Keratinocyte (primary cell): Measurements from ENCODE around the gene WBP1L. TPM values are rescaled to one million over a fixed set of nuclear protein-coding genes. Genes with fewer than 3 reads are reported as not detected.

Experiments
- DNase-seq: peaks from one replicate; pipeline ENCODE4 v3.0.0-alpha.2; 2011; ENCODE audit warnings: low read depth, missing footprints, low spot score
- FAIRE-seq: peaks from 2 replicates; lab custom pipeline; 2011; peaks lifted over from hg19 to GRCh38; lab: Jason Lieb, UNC
- H2AFZ ChIP-seq: 2 replicates; pipeline ENCODE4 v1.6.0; 2012; ENCODE audit warnings: low read length, control low read depth, inconsistent platforms; ENCODE audit not compliant: control insufficient read depth
- H3K27ac ChIP-seq: 2 replicates; pipeline ENCODE4 v1.5.1; 2011; ENCODE audit warnings: low read length; ENCODE audit not compliant: control insufficient read depth, insufficient read depth
- H3K27me3 ChIP-seq: 3 replicates; pipeline ENCODE4 v1.6.0; 2011; ENCODE audit warnings: low read length; ENCODE audit not compliant: control insufficient read depth, insufficient read depth; ENCODE audit errors: extremely low read depth
- H3K36me3 ChIP-seq, 2 experiments: 2 replicates in 1 of 2; 3 replicates in 1 of 2; pipeline ENCODE4 v1.5.1; 2011; ENCODE audit warnings: low read length in 2 of 2, mild to moderate bottlenecking in 1 of 2; ENCODE audit not compliant: control insufficient read depth in 2 of 2, insufficient read depth in 2 of 2; ENCODE audit errors: extremely low read depth in 1 of 2
- H3K4me1 ChIP-seq: 3 replicates; pipeline ENCODE4 v1.5.1; 2011; ENCODE audit warnings: low read length; ENCODE audit not compliant: control insufficient read depth, insufficient read depth; ENCODE audit errors: extremely low read depth
- H3K4me2 ChIP-seq: 3 replicates; pipeline ENCODE4 v1.6.0; 2011; ENCODE audit warnings: low read depth, low read length; ENCODE audit not compliant: control insufficient read depth, insufficient read depth; ENCODE audit errors: extremely low read depth
- H3K4me3 ChIP-seq, 3 experiments: fragments of 200-600 bp in 1 of 3; sonication (generic) in 1 of 3; 2 replicates in 2 of 3; 3 replicates in 1 of 3; pipeline ENCODE4 v1.5.1; 2011 to 2016; ENCODE audit warnings: low read length in 3 of 3, mild to moderate bottlenecking in 3 of 3, control low read depth in 2 of 3, inconsistent platforms in 1 of 3, low read depth in 1 of 3, mixed read lengths in 1 of 3, mixed run types in 1 of 3, moderate library complexity in 1 of 3; ENCODE audit not compliant: control insufficient read depth in 2 of 3, insufficient read depth in 2 of 3; ENCODE audit errors: extremely low read depth in 1 of 3
- H3K79me2 ChIP-seq: 2 replicates; pipeline ENCODE4 v1.6.0; 2012; ENCODE audit warnings: low read length; ENCODE audit not compliant: control insufficient read depth, insufficient read depth
- H3K9ac ChIP-seq: 3 replicates; pipeline ENCODE4 v1.6.0; 2011; ENCODE audit warnings: low read length; ENCODE audit not compliant: control insufficient read depth, insufficient read depth; ENCODE audit errors: extremely low read depth
- H3K9me1 ChIP-seq: 3 replicates; pipeline ENCODE4 v1.6.0; 2011; ENCODE audit warnings: low read length; ENCODE audit not compliant: control insufficient read depth, insufficient read depth; ENCODE audit errors: extremely low read depth
- H3K9me3 ChIP-seq: 2 replicates; pipeline ENCODE4 v1.5.1; 2012; ENCODE audit warnings: low read depth, low read length; ENCODE audit not compliant: control insufficient read depth
- H4K20me1 ChIP-seq: 3 replicates; pipeline ENCODE4 v1.6.0; 2011; ENCODE audit warnings: low read length; ENCODE audit not compliant: control insufficient read depth, insufficient read depth; ENCODE audit errors: extremely low read depth
- EZH2 ChIP-seq: IDR thresholded peaks from one replicate; pipeline ENCODE4 v1.6.1; 2012; ENCODE audit warnings: inconsistent platforms, mild to moderate bottlenecking, low read length, moderate library complexity
- dilution Hi-C: fragments of 300-500 bp; cut with MboI; formaldehyde crosslinking; loops from one replicate; pipeline ENCODE4 v1.7.0; 2020; ENCODE audit warnings: low sequenced_read_pairs; ENCODE audit not compliant: extremely low pct_ligation_motif_present
- polyA plus RNA-seq, 5 experiments: library from polyadenylated mRNA; depleted of rRNA in 3 of 5; stranded (reverse) in 3 of 5; stranded (forward) in 1 of 5; unstranded in 1 of 5; fragments of >200 nt; gene quantifications; 1 replicate in 1 of 5; 2 replicates in 3 of 5; 3 replicates in 1 of 5; pipeline versions ENCODE4 v1.2.1 to v1.2.3, GENCODE V29; 2011 to 2012; ENCODE audit warnings: missing spikeins in 2 of 5, low read depth in 1 of 5, low replicate concordance in 1 of 5
- TF ChIP-seq, protein P1 (sequence below), 3 experiments: IDR thresholded peaks in 1 of 3; conservative IDR thresholded peaks in 1 of 3; optimal IDR thresholded peaks in 1 of 3; 2 replicates in 2 of 3; 3 replicates in 1 of 3; pipeline versions ENCODE3 to v1.5.1; 2011; ENCODE audit warnings: low read length in 3 of 3, mild to moderate bottlenecking in 3 of 3, moderate library complexity in 2 of 3, control low read depth in 1 of 3, inconsistent platforms in 1 of 3; ENCODE audit not compliant: insufficient read depth in 2 of 3; ENCODE audit errors: extremely low read depth in 1 of 3

WBP1L gene
- polyA plus RNA-seq, 1 donor (not counting 4 experiments of a cell fraction or from before 2014, with no cell fraction given): 24.3 TPM

DNA sequence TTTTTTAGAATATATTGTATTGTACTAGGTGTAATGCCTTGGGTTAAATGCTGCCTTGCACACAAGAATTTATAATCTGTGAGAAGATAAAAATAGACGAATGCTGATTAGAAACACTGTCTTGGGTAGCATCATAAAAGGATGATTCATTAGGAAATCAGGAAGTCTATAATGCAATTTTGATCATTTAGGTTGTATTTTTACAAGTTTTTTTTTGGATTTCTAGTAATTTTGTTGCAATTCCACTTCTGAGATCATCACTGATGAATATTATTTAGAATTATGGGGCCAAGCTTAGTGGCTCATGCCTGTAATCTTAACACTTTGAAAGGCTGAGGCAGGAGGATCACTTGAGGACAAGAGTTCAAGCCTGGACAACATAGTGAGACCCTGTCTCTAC is 29.6 kb downstream of the WBP1L start:
- no peak for FAIRE-seq
- H3K79me2 ChIP-seq: peaks cover 9% of the 10 kb centered on the region
- no peak for TF ChIP-seq EZH2
- TF ChIP-seq, protein P1, sequence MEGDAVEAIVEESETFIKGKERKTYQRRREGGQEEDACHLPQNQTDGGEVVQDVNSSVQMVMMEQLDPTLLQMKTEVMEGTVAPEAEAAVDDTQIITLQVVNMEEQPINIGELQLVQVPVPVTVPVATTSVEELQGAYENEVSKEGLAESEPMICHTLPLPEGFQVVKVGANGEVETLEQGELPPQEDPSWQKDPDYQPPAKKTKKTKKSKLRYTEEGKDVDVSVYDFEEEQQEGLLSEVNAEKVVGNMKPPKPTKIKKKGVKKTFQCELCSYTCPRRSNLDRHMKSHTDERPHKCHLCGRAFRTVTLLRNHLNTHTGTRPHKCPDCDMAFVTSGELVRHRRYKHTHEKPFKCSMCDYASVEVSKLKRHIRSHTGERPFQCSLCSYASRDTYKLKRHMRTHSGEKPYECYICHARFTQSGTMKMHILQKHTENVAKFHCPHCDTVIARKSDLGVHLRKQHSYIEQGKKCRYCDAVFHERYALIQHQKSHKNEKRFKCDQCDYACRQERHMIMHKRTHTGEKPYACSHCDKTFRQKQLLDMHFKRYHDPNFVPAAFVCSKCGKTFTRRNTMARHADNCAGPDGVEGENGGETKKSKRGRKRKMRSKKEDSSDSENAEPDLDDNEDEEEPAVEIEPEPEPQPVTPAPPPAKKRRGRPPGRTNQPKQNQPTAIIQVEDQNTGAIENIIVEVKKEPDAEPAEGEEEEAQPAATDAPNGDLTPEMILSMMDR (optimal IDR thresholded peaks at IDR 0.05 in 1 of 3, IDR thresholded peaks at IDR 0.05 in 1 of 3, conservative IDR thresholded peaks at IDR 0.05 in 1 of 3; ENCODE audit: extremely low read depth in 1 of 3, insufficient read depth in 2 of 3, low read length in 3 of 3): no peak
- peak overlapping the region; percentile 46 for H3K27ac ChIP-seq
- no peaks in the 10 kb centered on the region for H3K27me3 ChIP-seq
- H4K20me1 ChIP-seq: no peaks in the 10 kb centered on the region
- H3K36me3 ChIP-seq: no peaks in the 10 kb centered on the region
- dilution Hi-C loops: no loop called here
- DNase-seq: no peak
- no peaks in the 10 kb centered on the region for H3K9me3 ChIP-seq
- H3K4me1 ChIP-seq: peaks cover 86% of the 10 kb centered on the region
- no peak overlapping the region for H3K4me2 ChIP-seq
- H2AFZ ChIP-seq: no peak overlapping the region
- no peaks in the 10 kb centered on the region for H3K9me1 ChIP-seq
- no peak overlapping the region for H3K9ac ChIP-seq
- H3K4me3 ChIP-seq: no peak overlapping the region

DNA sequence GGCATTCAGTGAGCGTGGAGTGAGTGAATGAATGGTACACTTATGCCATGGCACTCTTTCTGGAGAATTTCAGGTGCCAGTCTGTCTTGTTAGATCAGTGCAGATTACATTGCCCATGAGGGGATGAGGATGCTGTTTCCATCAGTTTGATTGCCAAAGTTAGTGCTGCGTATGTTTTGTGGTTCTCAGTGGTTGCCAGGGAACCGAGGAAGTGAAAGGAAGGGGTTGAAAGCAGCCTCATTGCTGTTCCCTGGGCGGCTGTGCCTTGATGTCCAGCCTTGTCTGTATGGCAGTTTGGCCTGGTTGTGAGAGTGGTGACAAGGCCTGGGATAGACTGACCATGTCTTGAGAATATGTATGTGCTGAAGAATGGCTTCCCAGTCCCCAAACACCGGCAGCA is 30.2 kb downstream of the WBP1L start:
- DNase-seq (no peak), FAIRE-seq (no peak)
- Histone ChIP-seq H3K4me3 (no peak overlapping the region), H3K27ac (peak overlapping the region; percentile 17), H4K20me1 (no peaks in the 10 kb centered on the region), H3K36me3 (no peaks in the 10 kb centered on the region), H3K9me1 (no peaks in the 10 kb centered on the region), H3K9me3 (no peaks in the 10 kb centered on the region), H2AFZ (no peak overlapping the region), H3K4me2 (peak overlapping the region; percentile 30), H3K9ac (no peak overlapping the region), H3K79me2 (peaks cover 9% of the 10 kb centered on the region), H3K27me3 (no peaks in the 10 kb centered on the region), H3K4me1 (peaks cover 90% of the 10 kb centered on the region)
- TF ChIP-seq, protein P1 (optimal IDR thresholded peaks at IDR 0.05 in 1 of 3, IDR thresholded peaks at IDR 0.05 in 1 of 3, conservative IDR thresholded peaks at IDR 0.05 in 1 of 3; ENCODE audit: extremely low read depth in 1 of 3, insufficient read depth in 2 of 3, low read length in 3 of 3): no peak
- no peak for TF ChIP-seq EZH2
- dilution Hi-C loops: no loop called here
